Measurements from ENCODE around the gene DNAI2. TPM values are rescaled to one million over a fixed set of nuclear protein-coding genes. Genes with fewer than 3 reads are reported as not detected.
"Not testable (repeated sequence)": the region's sequence is repeated elsewhere in the genome, so short reads cannot be mapped to it uniquely, and the experiment has no call there.

The DNAI2 gene
- total RNA-seq, 1 donor from 2014 or later = not detected

DNA sequence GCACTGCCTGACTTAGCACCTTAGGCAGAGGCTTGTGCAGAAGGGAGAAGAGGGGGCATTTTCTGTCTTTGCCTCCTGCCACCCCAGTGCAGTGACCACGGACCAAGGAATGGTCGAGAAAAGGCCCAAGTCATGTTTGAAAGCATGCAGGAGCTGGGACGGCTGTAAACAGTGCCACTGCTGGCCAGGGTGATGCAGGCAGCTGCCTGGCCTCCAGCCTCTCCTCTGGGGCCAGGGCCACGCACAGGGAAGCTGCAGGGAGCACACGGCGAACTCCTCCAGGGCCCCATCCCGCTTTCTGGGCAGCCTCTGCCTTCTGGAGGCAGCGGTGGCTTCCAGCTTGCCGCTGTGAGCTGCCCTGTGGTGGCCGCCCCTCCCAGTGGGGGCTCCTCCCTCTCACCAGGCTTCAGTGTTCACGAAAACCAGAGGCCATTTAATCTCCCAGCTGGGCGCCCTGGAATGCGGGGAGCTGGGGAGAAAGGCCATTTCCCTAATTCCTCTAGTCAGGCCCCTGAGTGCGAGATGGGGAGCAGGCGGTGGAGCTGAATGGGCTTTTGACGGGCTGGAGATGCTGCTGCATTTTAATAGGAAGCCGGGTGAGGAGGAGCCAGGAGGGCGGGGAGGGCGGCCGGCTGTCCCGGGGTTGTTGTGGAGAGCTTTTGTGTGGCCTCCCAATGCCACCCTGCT lies 28.7 kb upstream of the DNAI2 start:
- no peak for DNase-seq

DNA sequence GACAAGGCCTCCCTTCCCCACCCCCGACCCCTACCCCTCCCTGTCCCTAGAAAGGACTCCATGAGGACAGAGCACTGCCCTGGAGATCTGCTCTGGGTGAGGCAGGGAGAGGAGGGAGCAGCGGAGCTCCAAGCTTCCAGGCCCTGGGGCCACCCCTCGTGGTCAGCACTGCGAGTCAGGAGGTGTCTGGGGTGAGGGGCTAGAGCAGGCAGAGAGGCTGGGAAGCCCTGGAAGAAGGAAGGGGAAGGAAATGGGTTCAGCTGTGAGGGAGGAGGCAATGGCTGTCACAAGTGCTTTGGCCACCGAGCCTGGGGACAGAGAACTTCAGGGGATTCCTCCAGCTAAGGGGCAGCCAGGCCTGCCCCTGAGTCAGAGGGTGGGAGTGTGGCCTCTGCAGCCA lies 28.2 kb upstream of the DNAI2 start:
- no peak for DNase-seq

DNA sequence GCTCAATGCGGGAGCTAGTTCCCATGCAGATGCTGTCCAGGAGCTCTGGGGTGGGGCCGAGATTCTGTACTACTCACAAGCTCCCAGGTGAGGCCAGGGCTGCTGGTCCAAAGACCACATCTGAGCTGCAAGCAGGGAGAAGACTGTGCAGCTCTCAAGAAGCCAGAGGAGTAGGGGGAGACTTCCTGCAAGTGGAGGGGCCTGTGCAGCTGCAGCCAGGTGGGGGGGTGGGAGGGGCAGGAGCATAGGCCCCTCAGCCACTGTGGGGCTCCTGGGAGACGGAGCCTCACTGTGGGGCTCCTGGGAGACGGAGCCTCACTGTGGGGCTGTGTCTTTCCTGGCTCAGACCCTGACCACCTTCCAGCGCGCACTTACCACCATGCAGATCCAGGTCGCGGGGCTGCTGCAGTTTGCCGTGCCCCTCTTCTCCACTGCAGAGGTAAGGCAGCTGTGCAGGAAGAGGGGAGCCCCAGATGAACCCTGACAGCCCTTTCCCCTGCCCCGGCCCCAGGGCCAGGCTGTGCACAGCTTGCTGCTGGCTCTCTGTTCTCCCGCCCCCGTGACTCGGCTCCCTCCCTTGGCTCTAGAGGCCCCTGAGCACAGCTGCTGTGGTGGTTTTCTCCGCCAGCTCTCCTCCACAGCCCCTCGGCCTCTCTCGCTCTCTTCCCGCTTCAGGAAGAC lies 24.3 kb upstream of the DNAI2 start:
- peak; percentile 19 for DNase-seq

DNA sequence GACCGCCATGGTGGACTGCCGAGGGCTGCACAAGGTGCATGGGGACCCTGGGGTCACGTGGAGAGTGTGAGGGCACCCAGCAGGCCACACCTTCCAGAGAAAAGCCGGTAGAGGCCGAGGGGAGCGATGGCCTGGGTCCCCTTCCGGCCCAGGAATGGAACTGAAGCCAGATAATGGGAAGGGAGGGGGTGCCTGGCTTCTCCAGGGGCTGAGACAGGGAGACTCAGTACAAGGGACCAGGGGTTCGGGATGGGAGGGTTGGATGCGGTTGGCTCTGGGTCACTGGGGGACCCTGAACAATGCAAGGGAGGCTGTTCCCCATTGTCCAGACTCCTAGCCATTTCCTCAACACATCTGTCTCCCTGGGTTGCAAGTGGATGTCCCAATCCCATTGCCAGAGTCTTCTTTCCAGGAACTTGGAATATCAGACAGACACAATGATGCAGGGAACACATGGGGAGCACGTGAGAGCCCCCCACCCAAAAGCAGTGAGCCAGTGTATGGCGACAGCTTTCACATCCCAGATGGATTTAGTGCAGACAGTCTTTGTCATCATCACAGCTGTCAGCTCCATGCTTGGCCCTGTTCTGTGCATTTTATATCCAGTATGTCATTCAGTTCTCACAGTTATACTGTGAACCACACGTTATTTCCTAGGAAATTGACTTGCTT lies 23.6 kb upstream of the DNAI2 start:
- peak; percentile 86 for DNase-seq

DNA sequence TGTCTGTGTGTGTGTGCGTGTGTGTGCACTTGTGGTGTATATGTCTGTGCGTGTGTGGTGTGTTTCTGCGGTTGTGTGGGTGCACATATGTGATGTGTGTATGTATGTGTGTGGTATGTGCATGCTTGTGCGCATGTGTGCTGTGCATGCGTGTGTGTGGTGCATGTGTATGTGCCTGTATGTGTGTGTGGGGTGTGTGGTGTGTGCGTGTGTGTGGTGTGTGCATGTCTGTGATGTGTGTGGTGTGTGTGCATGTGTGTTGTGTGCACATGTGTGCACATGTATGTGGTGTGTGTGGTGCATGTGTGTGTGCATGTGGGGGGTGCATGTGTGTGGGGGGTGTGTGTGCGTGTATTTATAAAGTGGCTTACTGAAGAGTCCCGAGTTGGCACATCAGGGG lies 23.0 kb upstream of the DNAI2 start:
- no peak for DNase-seq

DNA sequence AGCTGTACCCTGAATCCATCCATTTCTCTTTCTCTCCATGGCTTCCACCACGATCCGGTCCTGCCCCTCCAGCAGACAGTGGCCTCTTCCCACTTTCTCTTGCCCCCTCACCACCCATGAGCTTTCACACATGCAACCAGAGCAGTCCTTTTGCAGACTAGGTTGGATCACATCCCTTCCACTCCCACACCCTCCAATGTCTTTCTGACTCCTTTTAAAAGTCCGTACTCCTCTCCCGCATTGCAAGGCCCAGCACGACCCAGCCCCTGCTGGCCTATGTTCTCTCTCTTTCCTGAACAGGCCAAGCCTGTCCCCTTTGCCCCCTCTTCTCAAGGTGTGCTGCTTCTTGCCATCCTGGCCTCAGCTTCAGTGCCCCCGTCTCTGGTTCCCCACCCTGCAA lies 22.5 kb upstream of the DNAI2 start:
- no peak for DNase-seq

DNA sequence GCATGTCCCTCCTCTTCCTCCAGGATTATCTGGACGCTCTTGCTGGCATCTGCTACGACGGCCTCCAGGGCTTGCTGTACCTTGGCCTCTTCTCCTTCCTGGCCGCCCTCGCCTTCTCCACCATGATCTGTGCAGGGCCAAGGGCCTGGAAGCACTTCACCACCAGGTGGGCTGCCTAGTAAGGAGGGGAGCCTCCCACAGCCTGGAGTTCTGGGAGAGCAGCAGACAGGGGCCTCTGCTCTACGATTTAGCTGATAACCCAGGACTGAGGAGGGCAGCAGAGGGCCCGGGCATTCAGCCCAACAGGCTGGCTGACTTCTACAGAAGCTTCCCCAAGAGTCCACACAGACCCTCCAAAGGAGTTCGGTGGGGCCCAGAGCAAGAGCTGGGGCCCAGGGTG lies 21.8 kb upstream of the DNAI2 start:
- DNase-seq = no peak

DNA sequence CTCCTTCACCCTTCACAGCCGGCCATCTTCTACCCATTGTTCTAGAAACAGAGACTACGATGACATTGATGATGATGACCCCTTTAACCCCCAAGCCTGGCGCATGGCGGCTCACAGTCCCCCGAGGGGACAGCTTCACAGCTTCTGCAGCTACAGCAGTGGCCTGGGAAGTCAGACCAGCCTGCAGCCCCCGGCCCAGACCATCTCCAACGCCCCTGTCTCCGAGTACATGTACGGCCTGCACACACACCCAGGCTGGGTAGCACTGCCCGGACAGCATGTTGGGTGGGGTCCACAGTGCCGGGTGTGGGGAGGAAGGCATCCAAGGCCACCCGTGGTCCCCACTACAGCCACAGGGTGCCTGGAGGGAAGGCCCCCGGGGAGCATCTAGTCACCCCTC lies 21.0 kb upstream of the DNAI2 start:
- DNase-seq = no peak

DNA sequence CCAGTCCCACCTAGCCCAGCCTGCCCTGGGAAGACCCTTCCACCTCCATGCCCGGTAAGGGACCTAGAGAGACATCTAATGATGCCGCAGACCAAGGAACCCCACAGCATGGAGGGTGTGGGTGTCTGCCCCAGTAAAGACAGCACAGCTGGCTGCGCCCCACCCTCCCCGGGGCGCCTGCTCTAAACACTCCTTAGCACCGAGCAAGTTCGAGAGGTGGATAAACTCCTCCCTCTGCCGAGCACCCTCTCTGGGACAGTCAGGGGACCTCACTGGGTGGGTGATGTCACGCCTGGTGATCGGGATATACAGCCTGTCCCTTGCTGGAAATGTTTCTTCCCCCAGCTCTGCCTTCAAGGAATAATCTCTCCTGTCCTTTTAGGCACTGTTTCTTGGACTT lies 16.7 kb upstream of the DNAI2 start:
- DNase-seq = no peak

DNA sequence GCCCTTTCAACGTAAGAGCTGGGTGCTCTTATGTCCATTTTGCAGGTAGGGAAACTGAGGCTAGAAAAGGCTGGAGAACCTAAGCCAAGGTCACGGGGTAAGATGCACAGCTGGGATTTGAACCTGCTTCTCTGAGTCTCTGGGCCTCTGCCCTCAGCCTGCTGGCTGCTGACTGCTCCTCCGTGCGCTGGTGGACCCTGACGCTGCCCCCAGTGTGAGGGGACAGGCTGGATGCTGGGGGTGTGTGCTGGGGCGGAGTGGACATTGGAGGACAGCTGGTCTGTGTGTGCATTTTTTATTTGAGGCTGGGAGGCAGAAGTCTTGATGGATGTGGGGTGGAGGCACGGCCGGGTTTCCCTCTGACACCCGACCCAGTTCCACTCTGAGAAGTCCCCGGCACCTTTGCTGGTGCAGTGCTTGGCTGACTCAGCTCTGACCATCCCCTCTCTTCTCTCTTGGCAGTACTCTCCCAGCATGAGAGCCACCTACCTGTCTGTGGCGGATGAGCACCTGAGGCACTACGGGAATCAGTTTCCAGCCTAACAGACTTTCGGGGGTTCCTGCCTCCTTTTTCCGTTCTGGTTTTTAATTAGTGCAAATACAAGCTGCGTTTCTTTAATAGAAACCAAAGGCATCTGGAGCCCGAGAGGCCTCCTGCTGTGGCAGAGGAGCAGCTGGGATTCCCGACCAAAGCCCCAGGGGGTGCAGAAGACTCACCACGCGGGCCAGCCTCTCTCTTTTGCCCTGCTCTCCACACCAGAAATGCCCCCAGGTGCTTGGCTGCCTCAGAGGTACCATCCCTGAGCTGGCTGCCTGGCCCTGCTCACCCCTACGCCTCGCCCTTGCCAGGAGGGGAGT lies 14.1 kb upstream of the DNAI2 start:
- no peak for DNase-seq

DNA sequence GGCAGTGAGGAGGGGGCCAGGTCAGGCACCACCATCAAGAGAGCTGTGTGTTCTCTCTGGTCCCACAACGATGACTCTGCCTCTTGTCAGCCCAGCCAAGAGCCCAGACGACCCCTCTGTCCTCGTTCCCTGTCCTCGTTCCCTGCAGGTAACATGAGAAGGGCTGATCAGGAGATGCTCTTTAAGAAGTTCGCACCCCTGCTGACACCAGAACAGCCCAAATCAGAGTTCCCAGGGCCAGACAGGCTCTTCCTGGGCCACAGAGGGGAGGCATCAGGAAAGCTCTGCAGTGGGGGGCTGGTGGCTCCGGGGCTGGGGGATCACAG lies 13.5 kb upstream of the DNAI2 start:
- no peak for DNase-seq

DNA sequence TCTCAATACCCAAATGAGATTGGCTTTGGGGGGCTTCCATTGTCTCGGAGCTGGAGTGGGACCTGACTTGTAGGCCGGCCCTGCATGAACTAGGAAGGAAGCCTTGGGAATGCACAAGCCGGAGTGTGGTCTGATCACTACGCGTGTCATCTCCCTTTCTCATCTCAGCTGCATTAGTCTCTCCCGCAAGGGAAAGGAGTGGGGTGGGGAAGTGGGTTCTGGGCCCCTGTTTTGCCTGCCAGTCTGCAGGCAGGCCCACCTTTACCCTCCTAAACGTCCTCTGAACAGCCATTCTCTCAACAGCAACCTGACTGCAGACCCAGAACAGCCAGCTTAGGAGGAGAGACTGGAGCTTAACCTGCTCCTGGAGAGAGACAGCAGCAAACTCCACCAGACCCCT lies 11.4 kb upstream of the DNAI2 start:
- no peak for DNase-seq

DNA sequence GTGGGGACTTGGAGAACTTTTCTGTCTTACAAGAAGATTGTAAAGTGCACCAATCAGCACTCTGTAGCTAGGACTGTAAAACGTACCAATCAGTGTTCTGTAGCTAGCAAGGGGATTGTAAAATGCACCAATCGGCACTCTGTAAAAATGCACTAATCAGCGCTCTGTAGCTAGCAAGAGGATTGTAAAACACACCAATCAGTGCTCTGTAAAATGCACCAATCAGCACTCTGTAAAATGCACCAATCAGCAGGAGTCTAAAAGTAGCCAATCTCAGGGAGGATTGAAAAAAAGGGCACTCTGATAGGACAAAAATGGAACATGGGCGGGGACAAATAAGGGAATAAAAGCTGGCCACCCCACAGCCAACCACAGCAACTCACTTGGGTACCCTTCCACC lies 7.0 kb upstream of the DNAI2 start:
- DNase-seq = not testable (repeated sequence)

DNA sequence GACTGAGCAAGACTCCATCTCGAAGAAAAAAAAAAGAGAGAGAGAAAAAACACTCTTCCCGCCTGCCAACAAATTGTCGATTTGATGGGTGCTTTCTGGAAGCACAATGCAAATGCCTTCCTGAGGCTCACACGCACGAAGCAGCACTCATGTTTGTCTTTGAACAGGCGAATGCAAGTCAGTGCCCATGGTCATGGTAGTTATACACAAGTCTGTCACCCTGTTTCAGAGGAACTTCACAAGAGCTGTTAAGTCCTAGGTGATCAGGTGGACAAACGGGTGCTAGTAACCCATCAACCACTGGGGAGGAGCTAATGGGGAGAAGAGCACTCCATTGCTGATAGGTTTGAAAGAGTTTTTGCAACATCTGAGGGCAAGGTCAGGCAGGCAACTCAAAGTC lies 6.5 kb upstream of the DNAI2 start:
- DNase-seq = no peak

DNA sequence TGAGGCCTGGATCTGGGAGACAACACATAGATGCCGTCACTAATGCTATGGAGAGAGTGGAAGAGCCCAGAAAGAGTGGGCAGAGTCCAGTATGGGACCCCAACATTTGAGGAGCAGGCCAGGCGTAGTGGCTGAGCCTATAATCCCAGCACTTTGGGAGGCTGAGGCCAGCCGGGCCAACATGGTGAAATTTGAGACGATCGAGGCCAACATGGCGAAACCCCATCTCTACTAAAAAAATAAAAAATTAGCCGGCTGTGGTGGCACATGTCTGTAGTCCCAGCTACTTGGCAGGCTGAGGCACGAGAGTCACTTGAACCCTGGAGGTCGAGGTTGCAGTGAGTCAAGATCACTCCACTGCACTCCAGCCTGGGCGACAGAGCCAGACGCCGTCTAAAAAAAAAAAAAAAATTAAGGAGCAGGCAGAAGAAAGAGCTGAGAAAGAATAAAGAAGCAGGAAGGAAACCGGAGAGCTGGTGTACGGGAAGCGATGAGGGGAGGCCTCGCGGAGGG lies 6.0 kb upstream of the DNAI2 start:
- DNase-seq = no peak

DNA sequence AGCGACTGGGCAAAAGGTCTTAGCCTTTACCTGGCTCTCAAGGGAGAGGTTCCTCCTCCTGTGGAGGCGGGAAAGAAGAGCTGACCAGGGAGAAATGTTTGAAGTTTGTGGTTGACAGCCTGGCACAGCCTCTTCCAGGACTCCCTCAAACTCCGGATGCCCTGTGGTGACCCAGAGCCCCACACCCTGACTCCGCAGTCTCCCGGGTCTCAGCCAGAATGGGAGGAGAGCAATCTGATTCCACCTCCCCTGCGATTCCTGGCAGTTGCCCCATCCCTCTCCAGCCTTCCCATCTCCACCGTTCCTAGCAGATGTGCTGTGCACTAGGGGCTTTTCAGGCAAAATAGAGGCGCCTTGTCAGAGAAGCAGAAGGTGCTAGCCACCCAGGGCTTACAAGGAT lies 5.5 kb upstream of the DNAI2 start:
- DNase-seq = no peak

DNA sequence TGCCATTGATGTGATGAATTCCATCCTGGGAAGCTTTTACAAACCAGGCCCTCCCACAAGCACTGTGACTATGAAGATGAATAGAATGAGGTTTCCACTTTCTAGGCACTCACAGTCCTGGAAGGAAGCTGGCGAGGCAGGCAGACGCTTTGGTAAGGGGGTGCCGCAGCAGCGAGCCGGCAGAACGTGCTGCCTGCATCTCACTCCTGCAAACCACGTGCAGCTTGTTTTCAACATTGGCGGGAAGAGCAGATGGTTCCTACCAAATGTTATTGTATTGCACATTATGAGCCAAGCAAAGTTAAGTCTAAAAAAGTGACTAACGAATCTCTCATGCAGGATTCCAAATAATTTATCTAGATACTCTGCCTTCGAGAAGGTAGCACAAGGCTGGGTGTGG lies 3.7 kb upstream of the DNAI2 start:
- DNase-seq = peak; percentile 49

DNA sequence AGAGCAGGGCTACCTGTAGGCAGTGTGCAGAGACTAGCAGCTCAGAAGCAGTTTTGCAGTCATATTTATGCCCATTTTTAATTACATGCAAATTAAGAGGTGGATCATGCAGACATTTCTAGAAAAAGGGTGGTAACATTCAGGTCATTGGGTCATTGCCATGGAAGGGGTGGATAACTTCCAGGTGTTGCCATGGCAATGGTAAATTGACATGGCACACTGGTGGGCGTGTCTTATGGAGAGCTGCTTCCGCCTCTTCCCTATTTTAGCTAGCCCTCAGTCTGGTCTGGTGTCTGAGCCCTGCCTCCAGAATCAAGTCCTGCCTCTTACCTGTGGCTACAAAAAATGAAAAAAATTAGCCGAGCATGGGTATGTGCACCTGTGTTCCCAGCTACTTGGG lies 2.8 kb upstream of the DNAI2 start:
- DNase-seq = no peak

DNA sequence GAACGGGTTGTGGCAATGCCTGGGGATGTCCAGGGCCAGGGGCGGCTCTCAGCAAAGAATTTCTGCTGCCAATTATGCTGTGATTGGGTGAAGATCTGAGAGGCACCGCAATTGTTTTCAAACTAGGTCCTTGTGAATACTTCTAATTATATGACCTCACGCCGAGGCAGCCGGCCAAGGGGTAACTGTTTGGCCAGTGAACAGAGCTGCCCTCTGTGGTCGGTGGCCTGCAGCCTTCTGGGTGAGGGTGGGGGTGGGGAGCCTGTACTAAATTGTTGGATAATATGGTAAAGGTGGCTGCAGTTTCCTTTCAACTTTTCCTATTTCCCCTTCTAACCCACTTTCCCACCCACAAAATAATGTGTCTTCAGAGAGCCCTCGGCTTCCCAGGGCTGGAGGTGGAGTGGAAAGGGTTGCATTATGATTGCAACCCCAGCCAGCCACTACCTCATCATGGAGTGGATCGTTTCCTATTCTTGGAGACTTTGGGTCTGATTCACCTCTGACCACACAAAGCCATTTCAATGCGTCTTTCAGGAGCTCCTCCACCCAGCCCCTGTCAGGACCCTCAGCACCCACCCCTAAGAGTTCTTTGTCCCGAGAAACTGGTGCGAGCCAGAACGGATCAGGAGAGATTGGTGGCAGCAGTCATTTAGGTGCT lies 2.0 kb upstream of the DNAI2 start:
- peak; percentile 59 for DNase-seq

DNA sequence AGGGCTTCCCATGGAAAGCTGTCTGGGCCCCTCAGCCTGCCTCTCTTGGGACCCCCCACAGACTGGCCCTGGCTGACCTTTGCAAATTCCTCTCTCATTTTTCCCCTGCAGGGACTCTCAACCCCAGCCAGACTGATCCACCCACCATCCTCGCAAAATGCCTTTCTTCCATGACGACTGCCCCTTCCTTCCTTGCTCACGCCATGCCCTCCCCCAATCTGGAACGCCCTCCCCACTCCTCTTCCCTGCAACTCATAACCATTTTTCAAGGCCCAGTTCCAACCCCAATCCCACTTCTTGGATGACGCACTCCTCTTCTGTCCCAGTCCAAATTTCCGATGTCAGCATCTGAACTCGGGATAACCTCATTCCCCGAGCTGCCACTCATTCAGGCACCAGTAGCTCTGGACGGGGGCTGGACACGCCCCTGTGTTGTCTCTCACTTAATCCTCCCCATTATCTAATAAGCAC lies 1.3 kb upstream of the DNAI2 start:
- DNase-seq = peak; percentile 84

DNA sequence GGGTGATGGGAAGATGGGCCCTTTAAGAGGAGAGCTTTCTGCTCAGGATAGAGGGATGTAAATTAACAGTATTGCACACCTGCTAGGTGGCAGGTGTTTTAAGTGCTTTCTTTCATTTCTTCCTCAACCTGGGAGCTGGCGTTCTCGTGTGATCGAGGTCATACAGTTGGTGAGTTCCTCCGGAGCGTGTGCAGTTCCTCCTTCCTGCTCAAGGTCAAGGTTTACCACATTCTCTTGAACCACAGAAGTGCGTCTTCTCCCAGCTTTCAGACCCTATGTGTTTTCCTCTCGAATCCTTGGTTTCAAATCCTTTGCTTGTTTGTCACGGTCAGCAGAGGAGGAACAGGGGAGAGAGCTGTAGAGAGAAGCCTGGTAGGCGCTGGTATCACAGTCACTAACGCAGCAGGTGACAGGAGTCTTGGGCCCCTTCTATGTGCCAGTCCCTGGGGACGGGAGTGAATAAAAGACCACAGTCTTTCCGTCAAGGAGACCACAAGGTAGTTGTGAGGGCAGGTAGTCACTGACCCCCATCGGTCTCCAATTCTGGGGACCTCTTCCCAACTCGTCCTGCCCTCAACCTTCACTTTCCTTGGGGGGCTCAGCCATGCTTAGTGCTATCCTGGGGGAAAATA lies 791 bp downstream of the DNAI2 start:
- no peak for DNase-seq

DNA sequence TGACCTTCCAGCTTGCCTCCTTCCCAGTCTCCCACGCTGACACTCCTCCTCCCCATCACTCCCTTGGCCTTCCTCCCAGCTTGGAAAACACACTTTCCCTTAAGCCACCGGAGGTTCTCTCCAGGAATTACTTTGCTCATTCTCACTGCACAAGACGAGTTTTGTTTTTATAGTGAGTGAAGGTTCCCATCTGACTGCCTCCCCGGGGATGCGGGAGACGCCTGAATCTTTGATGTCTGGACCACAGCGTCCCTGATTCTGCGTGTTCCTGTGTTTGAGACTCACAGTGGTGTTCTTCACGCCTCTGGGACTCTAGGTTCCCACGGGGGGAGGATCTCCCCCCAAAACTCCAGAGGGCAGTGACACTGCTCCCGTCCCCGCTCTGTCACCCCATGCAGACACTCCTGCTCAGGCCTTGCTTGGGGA lies 2.0 kb downstream of the DNAI2 start:
- peak; percentile 76 for DNase-seq
